H9 (cell line): ENCODE results near the gene PCOLCE2. TPM values are rescaled to one million over a fixed set of nuclear protein-coding genes. Genes with fewer than 3 reads are reported as not detected.

Source experiments
- DNase-seq: peaks from one replicate; pipeline ENCODE4 v3.0.0-alpha.2; 2017
- H2AFZ ChIP-seq: one replicate; pipeline ENCODE4 v1.6.1; 2013; ENCODE audit warnings: mild to moderate bottlenecking, low read length, control low read depth, moderate library complexity
- H2AK5ac ChIP-seq: 2 replicates; pipeline ENCODE4 v1.6.1; 2013; ENCODE audit warnings: low read length, control low read depth, mixed read lengths; ENCODE audit not compliant: insufficient read length
- H2BK120ac ChIP-seq: one replicate; pipeline ENCODE4 v1.6.1; 2013; ENCODE audit warnings: low read depth, mild to moderate bottlenecking, low read length, control low read depth, inconsistent platforms; ENCODE audit not compliant: poor library complexity, severe bottlenecking
- H2BK12ac ChIP-seq: 2 replicates; pipeline ENCODE4 v1.6.1; 2013; ENCODE audit warnings: low read length, control low read depth, mixed read lengths, low read depth; ENCODE audit not compliant: insufficient read length
- H2BK15ac ChIP-seq: 2 replicates; pipeline ENCODE4 v1.6.1; 2013; ENCODE audit warnings: low read depth, low read length, control low read depth
- H2BK20ac ChIP-seq: one replicate; pipeline ENCODE4 v1.6.1; 2013; ENCODE audit warnings: low read depth, mild to moderate bottlenecking, low read length, control low read depth, inconsistent platforms; ENCODE audit not compliant: poor library complexity, severe bottlenecking
- H2BK5ac ChIP-seq: 2 replicates; pipeline ENCODE4 v1.6.1; 2013; ENCODE audit warnings: low read length, control low read depth, mixed read lengths; ENCODE audit not compliant: insufficient read length
- H3K14ac ChIP-seq: 2 replicates; pipeline ENCODE4 v1.6.1; 2013; ENCODE audit warnings: low read length, control low read depth; ENCODE audit not compliant: insufficient read depth
- H3K18ac ChIP-seq: 2 replicates; pipeline ENCODE4 v1.6.1; 2013; ENCODE audit warnings: low read depth, mild to moderate bottlenecking, mixed read lengths, low read length, control low read depth; ENCODE audit not compliant: insufficient read length
- H3K23ac ChIP-seq: 2 replicates; pipeline ENCODE4 v1.6.1; 2013; ENCODE audit warnings: low read length, control low read depth, mixed read lengths, low read depth; ENCODE audit not compliant: insufficient read length
- H3K23me2 ChIP-seq: 2 replicates; pipeline ENCODE4 v1.6.1; 2013; ENCODE audit warnings: low read depth, mild to moderate bottlenecking, mixed read lengths, low read length, control low read depth; ENCODE audit not compliant: insufficient read length, poor library complexity, severe bottlenecking
- H3K27ac ChIP-seq: 2 replicates; pipeline ENCODE4 v1.5.1; 2013; ENCODE audit warnings: low read length, control low read depth, mixed read lengths, low read depth; ENCODE audit not compliant: insufficient read length
- H3K27me3 ChIP-seq: 2 replicates; pipeline ENCODE4 v1.6.1; 2013; ENCODE audit warnings: low read length, control low read depth, inconsistent platforms; ENCODE audit not compliant: insufficient read depth
- H3K4ac ChIP-seq: 2 replicates; pipeline ENCODE4 v1.6.1; 2013; ENCODE audit warnings: low read depth, mild to moderate bottlenecking, control low read depth, inconsistent platforms, low read length, moderate library complexity
- H3K4me1 ChIP-seq: 2 replicates; pipeline ENCODE4 v1.6.1; 2013; ENCODE audit warnings: low read length, control low read depth, inconsistent platforms; ENCODE audit not compliant: insufficient read depth
- H3K4me2 ChIP-seq: 2 replicates; pipeline ENCODE4 v1.6.1; 2013; ENCODE audit warnings: low read length, control low read depth, mixed read lengths; ENCODE audit not compliant: insufficient read length, insufficient read depth
- H3K56ac ChIP-seq: 2 replicates; pipeline ENCODE4 v1.6.1; 2013; ENCODE audit warnings: low read depth, mild to moderate bottlenecking, mixed read lengths, low read length, control low read depth; ENCODE audit not compliant: insufficient read length
- H3K79me1 ChIP-seq: 2 replicates; pipeline ENCODE4 v1.6.1; 2013; ENCODE audit warnings: low read depth, mild to moderate bottlenecking, moderate library complexity, low read length, control low read depth, inconsistent platforms; ENCODE audit not compliant: insufficient read depth, poor library complexity, severe bottlenecking
- H3K79me2 ChIP-seq: 2 replicates; pipeline ENCODE4 v1.6.1; 2013; ENCODE audit warnings: low read length, control low read depth, inconsistent platforms; ENCODE audit not compliant: insufficient read depth
- H3K9ac ChIP-seq: 2 replicates; pipeline ENCODE4 v1.6.1; 2013; ENCODE audit warnings: low read length, control low read depth, mixed read lengths; ENCODE audit not compliant: insufficient read length; ENCODE audit errors: extremely low read depth
- H3K9me3 ChIP-seq: one replicate; pipeline ENCODE4 v1.6.1; 2013; ENCODE audit warnings: low read depth, low read length, inconsistent platforms; ENCODE audit not compliant: control insufficient read depth
- H3T11ph ChIP-seq: one replicate; pipeline ENCODE4 v1.6.1; 2013; ENCODE audit warnings: mild to moderate bottlenecking, low read length, control low read depth, inconsistent platforms
- H4K20me1 ChIP-seq: one replicate; pipeline ENCODE4 v1.6.1; 2013; ENCODE audit not compliant: control insufficient read depth, insufficient read length, insufficient read depth
- H4K5ac ChIP-seq: 2 replicates; pipeline ENCODE4 v1.6.1; 2013; ENCODE audit warnings: low read depth, mild to moderate bottlenecking, mixed read lengths, low read length, control low read depth; ENCODE audit not compliant: insufficient read length
- H4K8ac ChIP-seq: replicated peaks from 2 replicates; pipeline ENCODE4 v1.6.1; 2013; ENCODE audit warnings: low read length, control low read depth, mixed read lengths, low read depth; ENCODE audit not compliant: insufficient read length
- H4K91ac ChIP-seq: 2 replicates; pipeline ENCODE4 v1.6.1; 2013; ENCODE audit warnings: low read depth, mild to moderate bottlenecking, moderate library complexity, mixed read lengths, low read length, control low read depth; ENCODE audit not compliant: insufficient read length
- H3K27ac Mint-ChIP-seq, 3 experiments: 2 replicates in 2 of 3; 3 replicates in 1 of 3; pipeline ENCODE4 v1.8.0; 2020 to 2021; ENCODE audit warnings: mixed read lengths in 3 of 3, mild to moderate bottlenecking in 1 of 3, moderate library complexity in 1 of 3
- H3K27me3 Mint-ChIP-seq: 2 replicates; pipeline ENCODE4 v1.8.0; 2021; ENCODE audit warnings: low read depth, mild to moderate bottlenecking, moderate library complexity, mixed read lengths
- H3K36me3 Mint-ChIP-seq, 3 experiments: 2 replicates in 2 of 3; 3 replicates in 1 of 3; pipeline ENCODE4 v1.8.0; 2020 to 2021; ENCODE audit warnings: low read depth in 3 of 3, mixed read lengths in 3 of 3; ENCODE audit not compliant: insufficient read depth in 1 of 3
- H3K4me1 Mint-ChIP-seq, 2 experiments: 2 replicates each; pipeline ENCODE4 v1.8.0; 2020; ENCODE audit warnings: mixed read lengths in 2 of 2
- H3K4me3 Mint-ChIP-seq, 2 experiments: 2 replicates in 1 of 2; 3 replicates in 1 of 2; pipeline ENCODE4 v1.8.0; 2020 to 2021; ENCODE audit warnings: mild to moderate bottlenecking in 2 of 2, mixed read lengths in 2 of 2, moderate library complexity in 1 of 2
- H3K9me3 Mint-ChIP-seq, 2 experiments: 2 replicates in 1 of 2; 3 replicates in 1 of 2; pipeline ENCODE4 v1.8.0; 2020; ENCODE audit warnings: mild to moderate bottlenecking in 2 of 2, mixed read lengths in 2 of 2, moderate library complexity in 1 of 2
- CTCF ChIP-seq: fragments of 200-600 bp; sonication (generic); conservative IDR thresholded peaks from 3 replicates; pipeline ENCODE4 v1.8.0; 2021; ENCODE audit warnings: antibody characterized with exemption, mild to moderate bottlenecking
- WGBS: extraction: QIAGEN DNeasy Blood & Tissue Kit; methylation state at CpG from one replicate; pipeline ENCODE4 v1.1.7; 2013; ENCODE audit warnings: missing lambda C conversion rate, low lambda C conversion rate, mixed read lengths; ENCODE audit not compliant: insufficient read length; ENCODE audit errors: extremely low coverage; 5-methylcytosine and 5-hydroxymethylcytosine counted together
- total RNA-seq: library from RNA; stranded (reverse); gene quantifications from 2 replicates; pipeline ENCODE4 v1.2.1, GENCODE V29; 2021

PCOLCE2 gene
- total RNA-seq, 1 experiment from 2014 or later, result 9.2 TPM

GRCh38 chr3:142889212-142890014 lies 530 bp upstream of the PCOLCE2 start:
- Histone ChIP-seq H3T11ph (no peak overlapping the region), H3K9me3 (no peaks in the 10 kb centered on the region), H3K23ac (no peak overlapping the region), H4K8ac (no peak overlapping the region), H3K79me2 (no peaks in the 10 kb centered on the region; the same call in 1 of the 2 replicates), H2BK20ac (no peak overlapping the region), H3K4me1 (no peaks in the 10 kb centered on the region), H3K79me1 (no peaks in the 10 kb centered on the region), H3K23me2 (peaks cover 7% of the 10 kb centered on the region), H2AK5ac (no peak overlapping the region), H3K27ac (no peak overlapping the region), H2BK15ac (no peak overlapping the region), H4K20me1 (no peaks in the 10 kb centered on the region), H3K4ac (no peak overlapping the region), H3K27me3 (peaks cover 2% of the 10 kb centered on the region; the same call in 1 of the 2 replicates), H3K14ac (peak overlapping the region; percentile 50; the same call in 1 of the 2 replicates), H3K56ac (no peak overlapping the region), H4K91ac (no peak overlapping the region), H2AFZ (no peak overlapping the region), H2BK120ac (no peak overlapping the region), H3K4me2 (peak overlapping the region; percentile 67), H3K9ac (no peak overlapping the region), H2BK12ac (no peak overlapping the region), H3K18ac (no peak overlapping the region), H4K5ac (no peak overlapping the region), H2BK5ac (no peak overlapping the region)
- TF ChIP-seq CTCF, result no peak
- H3K27ac Mint-ChIP-seq, result no peak overlapping the region
- H3K27me3 Mint-ChIP-seq, result peaks cover 25% of the 10 kb centered on the region
- H3K4me3 Mint-ChIP-seq, result peak overlapping the region; percentile 72 to 86
- H3K4me1 Mint-ChIP-seq, result peaks cover 5 to 14% of the 10 kb centered on the region in 2 experiments
- H3K9me3 Mint-ChIP-seq, result no peaks in the 10 kb centered on the region
- no CpG with 5 or more reads among the region's 29 CpGs for WGBS
- H3K36me3 Mint-ChIP-seq, result peaks cover 0 to 3% (median 0%) of the 10 kb centered on the region in 3 experiments; a peak in 2 of 7 replicates
- no peak for DNase-seq
